Prostate gland (tissue), 2 donors: ENCODE measurements around the gene TEC. TPM values are rescaled to one million over a fixed set of nuclear protein-coding genes. Genes with fewer than 3 reads are reported as not detected.

ENCODE experiments used
- DNase-seq: peaks from one replicate; pipeline ENCODE4 v3.0.0-alpha.2; 2019; ENCODE audit warnings: low spot score
- H3K27ac ChIP-seq, 2 donors: fragments of 200-600 bp; sonication (generic); 2 replicates each; pipeline ENCODE4 v1.5.1; 2017 to 2019
- H3K27me3 ChIP-seq: fragments of 200-600 bp; sonication (generic); replicated peaks from 2 replicates; pipeline ENCODE4 v1.5.1; 2019; ENCODE audit not compliant: insufficient read depth
- H3K36me3 ChIP-seq, 2 donors: fragments of 200-600 bp; sonication (generic); 1 replicate in 1 of 2; 2 replicates in 1 of 2; pipeline versions ENCODE4 v1.5.1 to v1.8.1; 2017 to 2019
- H3K4me1 ChIP-seq: fragments of 200-600 bp; sonication (generic); replicated peaks from 2 replicates; pipeline ENCODE4 v1.5.1; 2019
- H3K4me3 ChIP-seq, 2 donors: fragments of 200-600 bp; sonication (generic); 2 replicates each; pipeline ENCODE4 v1.5.1; 2017 to 2019
- H3K9me3 ChIP-seq: fragments of 200-600 bp; sonication (generic); 2 replicates; pipeline ENCODE4 v1.5.1; 2017
- CTCF ChIP-seq, 4 experiments: fragments of 200-600 bp in 2 of 4; fragments of 450-650 bp in 2 of 4; sonication (generic) in 2 of 4; IDR thresholded peaks; 1 replicate in 3 of 4; 2 replicates in 1 of 4; pipeline ENCODE4 v1.5.1; 2016 to 2019; ENCODE audit warnings: antibody characterized with exemption in 4 of 4, mild to moderate bottlenecking in 2 of 4, moderate library complexity in 2 of 4
- POLR2A ChIP-seq: fragments of 450-650 bp; IDR thresholded peaks from one replicate; pipeline ENCODE4 v1.6.1; 2016; ENCODE audit warnings: antibody characterized with exemption, mild to moderate bottlenecking
- POLR2AphosphoS5 ChIP-seq: sonication (generic); formaldehyde crosslinking; IDR thresholded peaks from one replicate; pipeline ENCODE4 v1.6.1; 2017; ENCODE audit warnings: antibody characterized with exemption
- WGBS: methylation state at CpG from one replicate; pipeline ENCODE4 v1.1.5; 2018; 5-methylcytosine and 5-hydroxymethylcytosine counted together
- intact Hi-C: fragments of 100-400 bp; cut with DNase I; formaldehyde crosslinking; loops from one replicate; pipeline ENCODE4 v1.14.2; 2022
- total RNA-seq, 2 donors: library from RNA; depleted of rRNA; stranded (reverse); fragments of >200 nt; gene quantifications; one replicate each; pipeline ENCODE4 v1.1.0, GENCODE V29; 2016

The TEC gene
- total RNA-seq, 2 donors from 2014 or later: 0.96 to 6.4 TPM

GRCh38 chr4:48254381-48255071, 15.1 kb downstream of the TEC start:
- DNase-seq: no peak
- Histone ChIP-seq H3K4me1 (no peaks in the 10 kb centered on the region), H3K9me3 (no peaks in the 10 kb centered on the region), H3K36me3 (no peaks in the 10 kb centered on the region), H3K27me3 (no peaks in the 10 kb centered on the region), H3K4me3 (no peak overlapping the region), H3K27ac (no peak overlapping the region)
- 40% methylated on average over 6 of the region's 6 CpGs for WGBS
- intact Hi-C loops: no loop called here
- TF ChIP-seq CTCF (IDR thresholded peaks at IDR 0.05) (no peak), POLR2A (no peak), POLR2AphosphoS5 (no peak)

GRCh38 chr4:48252313-48252712, 17.3 kb downstream of the TEC start:
- Histone ChIP-seq H3K27ac (no peak overlapping the region), H3K4me1 (no peaks in the 10 kb centered on the region), H3K9me3 (no peaks in the 10 kb centered on the region), H3K27me3 (no peaks in the 10 kb centered on the region), H3K4me3 (no peak overlapping the region), H3K36me3 (no peaks in the 10 kb centered on the region)
- TF ChIP-seq POLR2A: no peak
- TF ChIP-seq POLR2AphosphoS5: no peak
- TF ChIP-seq CTCF (IDR thresholded peaks at IDR 0.05): no peak
- no peak for DNase-seq
- intact Hi-C loops: no loop called here

GRCh38 chr4:48250980-48251379, 18.7 kb downstream of the TEC start:
- Histone ChIP-seq H3K36me3 (no peaks in the 10 kb centered on the region), H3K27me3 (no peaks in the 10 kb centered on the region), H3K4me1 (no peaks in the 10 kb centered on the region), H3K27ac (no peak overlapping the region), H3K9me3 (no peaks in the 10 kb centered on the region), H3K4me3 (no peak overlapping the region)
- DNase-seq: no peak
- intact Hi-C loops: no loop called here
- TF ChIP-seq CTCF (IDR thresholded peaks at IDR 0.05) (no peak), POLR2AphosphoS5 (no peak), POLR2A (no peak)
- 97% methylated on average over 2 of the region's 2 CpGs for WGBS

GRCh38 chr4:48250343-48250742, 19.3 kb downstream of the TEC start:
- no peak for DNase-seq
- no peaks in the 10 kb centered on the region for H3K9me3 ChIP-seq
- no peaks in the 10 kb centered on the region for H3K27me3 ChIP-seq
- intact Hi-C loops: no loop called here
- H3K36me3 ChIP-seq: no peaks in the 10 kb centered on the region
- no peak overlapping the region for H3K27ac ChIP-seq
- 84% methylated on average over 4 of the region's 4 CpGs for WGBS
- TF ChIP-seq POLR2A: no peak
- TF ChIP-seq CTCF (IDR thresholded peaks at IDR 0.05): no peak
- H3K4me3 ChIP-seq: no peak overlapping the region
- H3K4me1 ChIP-seq: no peaks in the 10 kb centered on the region

- Histone ChIP-seq H3K27ac (no peak overlapping the region), H3K4me3 (no peak overlapping the region), H3K4me1 (no peaks in the 10 kb centered on the region), H3K36me3 (no peaks in the 10 kb centered on the region), H3K9me3 (no peaks in the 10 kb centered on the region), H3K27me3 (no peaks in the 10 kb centered on the region)
- intact Hi-C loops: no loop called here
- TF ChIP-seq POLR2AphosphoS5 (no peak), POLR2A (no peak), CTCF (IDR thresholded peaks at IDR 0.05) (no peak)
- 30% methylated on average over 1 of the region's 1 CpG for WGBS
- no peak for DNase-seq
Observed at GRCh38 chr4:48249378-48249777, 20.3 kb downstream of the TEC start.
